Femur (tissue), 1 donor: Measurements from ENCODE around the gene TGFB3.
A peak's percentile ranks its signal among the peaks of the same experiment; 100 is the strongest.
"Not testable (repeated sequence)": the region's sequence is repeated elsewhere in the genome, so short reads cannot be mapped to it uniquely, and the experiment has no call there.

ENCODE experiments used
- DNase-seq: peaks from one replicate; pipeline ENCODE4 v3.0.0-alpha.2; 2017

The TGFB3 gene

GRCh38 chr14:75944607-75945241, 37.1 kb downstream of the TGFB3 start:
- DNase-seq: no peak

- peak; percentile 54 for DNase-seq
Observed at GRCh38 chr14:75941030-75941429, 40.8 kb downstream of the TGFB3 start.

GRCh38 chr14:75939200-75939599, 42.6 kb downstream of the TGFB3 start:
- no peak for DNase-seq

- DNase-seq: no peak
Observed at GRCh38 chr14:75934998-75935628, 46.7 kb downstream of the TGFB3 start.

- no peak for DNase-seq
Observed at GRCh38 chr14:75933712-75934296, 48.0 kb downstream of the TGFB3 start.

- DNase-seq: no peak
Observed at GRCh38 chr14:75928690-75929181, 53.1 kb downstream of the TGFB3 start.

- no peak for DNase-seq
Observed at GRCh38 chr14:75927564-75928087, 54.2 kb downstream of the TGFB3 start.

GRCh38 chr14:75926431-75927115, 55.2 kb downstream of the TGFB3 start:
- no peak for DNase-seq

- not testable (repeated sequence) for DNase-seq
Observed at GRCh38 chr14:75925141-75925840, 56.5 kb downstream of the TGFB3 start.

- not testable (repeated sequence) for DNase-seq
Observed at GRCh38 chr14:75920421-75920820, 61.4 kb downstream of the TGFB3 start.

GRCh38 chr14:75917946-75918335, 63.9 kb downstream of the TGFB3 start:
- no peak for DNase-seq

GRCh38 chr14:75917322-75917945, 64.4 kb downstream of the TGFB3 start:
- DNase-seq: no peak

GRCh38 chr14:75915045-75915444, 66.8 kb downstream of the TGFB3 start:
- DNase-seq: no peak

GRCh38 chr14:75913183-75913582, 68.6 kb downstream of the TGFB3 start:
- no peak for DNase-seq

- DNase-seq: peak; percentile 81
Observed at GRCh38 chr14:75911883-75912282, 69.9 kb downstream of the TGFB3 start.

GRCh38 chr14:75910048-75910447, 71.7 kb downstream of the TGFB3 start:
- DNase-seq: no peak

- no peak for DNase-seq
Observed at GRCh38 chr14:75909630-75910029, 72.2 kb downstream of the TGFB3 start.
